Head of caudate nucleus (tissue), 42 donors: ENCODE measurements around the gene DMKN.

Experiments used
- DNase-seq, 42 donors: peaks; one replicate each; pipeline versions ENCODE4 v3.0.0 to v3.0.0-alpha.2; 2020 to 2021; ENCODE audit warnings: mixed read lengths in 7 of 42
- intact Hi-C: fragments of 100-400 bp; cut with DNase I; formaldehyde crosslinking; loops from one replicate; pipeline ENCODE4 v1.15.0; 2022

DMKN gene

DNA sequence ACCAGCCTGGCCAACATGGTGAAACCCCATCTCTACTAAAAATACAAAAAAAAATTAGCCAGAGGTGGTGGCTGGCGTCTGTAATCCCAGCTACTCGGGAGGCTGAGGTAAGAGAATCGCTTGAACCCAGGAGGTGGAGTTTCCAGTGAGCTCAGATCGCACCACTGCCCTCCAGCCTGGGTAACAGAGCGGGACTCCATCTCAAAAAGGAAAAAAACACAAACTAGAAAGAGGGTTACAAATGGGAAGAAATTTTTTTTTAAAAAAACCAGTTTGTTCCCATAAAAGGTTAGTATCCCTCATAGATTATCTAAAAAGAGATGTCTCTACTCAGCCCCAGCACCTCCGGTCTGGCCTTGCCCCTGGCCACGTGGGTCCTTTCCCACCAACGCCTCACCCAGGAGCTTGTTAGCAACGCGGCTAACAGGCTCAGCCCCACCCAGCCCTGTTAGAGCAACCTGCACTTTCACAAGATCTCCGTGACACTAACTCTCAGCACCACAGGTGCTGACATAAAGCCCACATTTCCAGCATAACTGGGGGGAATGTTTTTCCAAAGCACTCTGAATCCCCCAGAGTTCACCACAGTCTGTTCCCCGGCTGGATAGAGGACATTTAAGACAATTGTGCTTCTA is 4.3 kb downstream of the DMKN start:
- peak in 39 of 42 donors; percentile 30 to 90 (median 61) for DNase-seq
- intact Hi-C loops = no loop called here

GRCh38 chr19:35508129-35508528 is 5.3 kb downstream of the DMKN start:
- intact Hi-C loops = no loop called here
- DNase-seq = no peak

GRCh38 chr19:35507561-35507960 is 5.9 kb downstream of the DMKN start:
- no peak for DNase-seq
- intact Hi-C loops = no loop called here

DNA sequence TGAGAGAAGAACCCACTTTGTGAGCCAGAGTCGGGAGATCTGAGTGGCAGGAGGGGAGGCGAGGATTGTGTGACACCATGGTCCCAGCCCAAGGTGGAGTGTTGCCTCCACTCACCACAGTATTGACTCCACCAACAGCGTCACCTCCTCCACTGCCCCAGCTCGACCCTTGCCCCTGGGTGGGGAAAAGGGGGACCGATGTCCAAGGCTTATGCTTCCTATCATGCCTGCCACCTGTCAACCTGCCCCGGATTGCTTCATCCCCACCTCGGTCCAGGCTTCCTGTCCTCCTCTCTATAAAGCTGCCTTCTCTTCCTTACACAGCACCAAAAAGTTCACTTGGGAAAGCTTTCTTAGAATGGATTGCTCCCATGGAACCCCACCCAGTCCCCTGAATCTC is 7.4 kb downstream of the DMKN start:
- intact Hi-C loops = no loop called here
- no peak for DNase-seq

- no peak for DNase-seq
- intact Hi-C loops = no loop called here
These were observed 10.7 kb downstream of the DMKN start for GRCh38 chr19:35502751-35503150.

DNA sequence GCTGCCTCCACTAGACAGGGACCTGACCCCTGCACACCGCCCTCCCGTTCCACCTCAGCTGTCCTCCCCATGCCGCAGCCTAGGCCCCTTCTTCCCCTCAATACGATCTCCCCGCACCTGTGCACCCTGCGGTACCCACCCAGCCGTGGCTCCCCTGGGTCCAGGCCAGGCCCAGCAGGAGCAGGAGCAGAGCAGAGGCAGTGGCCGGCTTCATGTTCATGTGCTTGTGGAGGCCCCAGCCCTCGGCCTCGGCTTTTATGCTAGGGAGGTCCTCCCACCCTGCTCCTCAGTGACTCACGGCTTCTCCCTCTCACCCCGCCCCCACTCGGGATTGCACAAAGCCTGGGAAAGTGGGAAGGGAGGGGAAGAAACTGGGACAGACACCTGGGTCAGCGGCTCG is 11.8 kb downstream of the DMKN start:
- peak; percentile 41 to 94 (median 77) for DNase-seq
- intact Hi-C loops = no loop called here

DNA sequence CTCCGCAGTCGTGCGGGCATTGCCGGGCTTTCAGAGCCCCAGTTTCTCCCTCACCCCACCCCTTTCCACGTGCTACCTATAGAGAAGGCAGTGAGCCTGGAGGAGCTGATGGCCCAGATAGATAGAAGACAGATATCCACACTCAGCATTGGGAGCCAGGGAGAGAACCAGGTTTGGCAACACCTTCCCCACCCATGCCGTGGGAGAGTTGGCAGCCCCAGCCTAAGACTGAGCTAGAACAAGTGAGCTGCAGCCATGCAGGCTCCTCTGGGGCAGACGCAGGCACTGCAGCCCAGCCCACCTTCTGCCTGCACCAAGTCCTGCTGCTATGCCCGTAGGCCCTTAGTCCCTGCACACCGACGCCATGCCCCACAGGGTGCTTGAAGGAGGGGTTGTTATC is 12.8 kb downstream of the DMKN start:
- intact Hi-C loops = no loop called here

DNA sequence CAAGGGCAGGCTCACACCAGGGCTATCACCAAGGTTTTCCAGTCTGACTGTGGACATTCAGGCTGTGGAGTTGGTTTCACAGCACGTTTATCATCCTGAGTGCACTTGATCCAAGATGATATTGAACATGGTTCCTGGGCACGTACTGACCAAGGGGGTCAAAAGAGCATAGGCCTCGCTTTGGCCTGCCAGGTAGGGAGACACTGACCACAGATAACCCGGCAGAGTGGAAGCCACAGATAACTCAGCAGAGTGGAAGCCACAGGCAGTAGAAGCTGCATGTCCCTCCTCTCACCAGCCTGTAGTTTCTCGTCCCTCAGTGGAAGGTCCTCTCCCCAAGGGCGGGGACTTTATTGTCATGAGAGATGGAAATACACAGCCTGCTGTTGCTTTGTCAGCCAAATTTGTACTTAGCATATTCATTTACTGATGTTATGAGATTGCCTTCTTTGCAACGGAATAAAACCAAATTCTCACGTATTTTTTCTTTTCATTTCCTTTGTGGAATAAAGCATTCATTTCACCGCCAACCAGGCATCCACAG is 14.4 kb downstream of the DMKN start:
- intact Hi-C loops = loop anchor here (5.0 to 10.0 kb wide), 2 partner anchors 147 to 214 kb away; partner anchors contain the start of gene HAMP
- DNase-seq = no peak

More for the DNA sequence above, 12.8 kb downstream of the DMKN start:
- peak in 27 of 42 donors; percentile 7 to 79 (median 44) for DNase-seq

DNA sequence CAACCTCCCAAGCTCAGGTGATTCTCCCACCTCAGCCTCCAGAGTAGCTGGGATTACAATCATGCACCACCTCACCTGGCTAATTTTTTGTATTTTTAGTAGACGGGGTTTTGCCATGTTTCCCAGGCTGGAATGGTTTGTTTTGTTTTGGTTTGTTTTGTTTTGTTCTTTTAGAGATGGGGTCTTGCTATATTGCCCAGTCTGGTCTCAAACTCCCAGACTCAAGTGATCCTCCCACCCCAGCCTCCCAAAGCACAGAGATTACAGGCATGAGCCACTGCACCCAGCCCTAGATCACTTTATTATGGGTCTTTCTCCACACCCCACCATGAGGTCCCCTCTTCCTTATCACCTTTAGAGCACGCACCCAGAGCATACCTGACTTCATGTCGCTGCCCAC is 15.2 kb downstream of the DMKN start:
- no peak for DNase-seq
- intact Hi-C loops = loop anchor here (5.0 to 10.0 kb wide), 2 partner anchors 146 to 213 kb away; partner anchors contain the start of gene HAMP

DNA sequence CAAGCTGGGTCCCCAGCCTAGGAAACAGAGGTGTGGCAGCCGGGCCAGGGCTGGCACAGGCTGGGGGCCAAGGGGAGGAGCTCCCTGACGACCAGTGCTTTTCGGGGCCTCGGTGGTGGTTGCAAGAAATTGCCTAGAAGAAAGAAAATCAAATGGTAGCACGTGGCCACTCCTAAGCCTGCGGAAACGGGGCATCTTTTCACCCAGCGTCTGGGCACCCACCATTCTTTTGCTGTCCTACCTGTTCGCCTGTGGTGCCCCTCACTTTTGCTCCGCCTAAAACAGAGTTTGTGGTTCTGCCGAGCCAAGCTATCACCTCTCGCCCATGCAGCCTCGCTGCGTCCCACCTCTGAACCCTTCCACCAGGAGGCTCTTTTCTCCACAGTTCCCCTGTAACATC is 16.0 kb downstream of the DMKN start:
- intact Hi-C loops = loop anchor here (5.0 to 10.0 kb wide), 2 partner anchors 145 to 213 kb away; partner anchors contain the start of gene HAMP
- no peak for DNase-seq

GRCh38 chr19:35495107-35496064 is 18.1 kb downstream of the DMKN start:
- intact Hi-C loops = loop anchor here (5.0 to 10.0 kb wide), 2 partner anchors 143 to 211 kb away; partner anchors contain the start of gene HAMP
- peak; percentile 45 to 93 (median 80) for DNase-seq

DNA sequence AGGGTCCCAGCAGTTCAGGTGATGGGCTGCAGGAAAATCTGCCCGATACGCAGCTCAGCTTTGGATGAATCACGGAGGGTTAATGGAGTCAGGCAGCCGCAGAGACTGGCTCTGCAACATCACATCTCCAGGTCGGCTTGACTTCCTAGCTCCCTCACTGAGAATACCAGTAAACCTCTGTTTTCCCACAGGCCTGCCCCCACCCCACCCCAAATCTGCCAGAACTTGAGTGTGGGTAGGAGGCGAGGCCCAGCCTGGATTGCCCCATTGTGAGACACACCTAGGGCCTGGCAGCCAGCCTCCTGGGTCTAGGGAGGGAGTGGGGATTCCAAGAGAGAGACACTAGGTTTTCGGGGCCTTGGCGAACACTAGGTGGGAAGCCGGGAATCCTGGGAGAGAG is 19.5 kb downstream of the DMKN start:
- DNase-seq = no peak
- intact Hi-C loops = loop anchor here (10.0 kb wide), 1 partner anchor 209 kb away; the partner anchor contains the start of gene HAMP

DNA sequence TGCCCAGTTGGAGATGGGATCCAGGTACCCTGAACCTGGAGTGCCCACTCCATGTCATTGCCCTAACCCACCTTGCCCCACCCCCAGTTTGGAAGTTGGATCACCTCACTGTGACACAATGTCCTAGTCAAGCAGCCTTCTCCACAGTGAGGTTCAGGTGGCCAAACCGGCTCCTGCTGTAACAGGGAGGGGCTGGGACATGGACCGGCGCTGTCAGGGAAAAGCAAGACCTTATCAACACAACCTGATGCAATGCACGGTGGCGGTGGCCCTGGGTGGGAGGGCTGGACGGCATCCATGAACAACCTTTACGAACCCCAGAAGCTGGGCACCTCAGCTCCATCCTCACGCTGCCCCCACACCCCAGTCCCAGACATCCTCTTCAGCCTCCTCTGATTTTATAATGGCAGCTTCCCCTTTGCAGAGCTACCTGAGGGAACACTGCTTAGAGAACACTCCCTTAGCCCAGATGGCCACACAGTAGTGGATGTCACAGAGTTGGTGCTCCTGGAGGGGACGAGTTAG is 21.6 kb downstream of the DMKN start:
- no peak for DNase-seq
- intact Hi-C loops = loop anchor here (10.0 kb wide), 1 partner anchor 207 kb away; the partner anchor contains the start of gene HAMP

DNA sequence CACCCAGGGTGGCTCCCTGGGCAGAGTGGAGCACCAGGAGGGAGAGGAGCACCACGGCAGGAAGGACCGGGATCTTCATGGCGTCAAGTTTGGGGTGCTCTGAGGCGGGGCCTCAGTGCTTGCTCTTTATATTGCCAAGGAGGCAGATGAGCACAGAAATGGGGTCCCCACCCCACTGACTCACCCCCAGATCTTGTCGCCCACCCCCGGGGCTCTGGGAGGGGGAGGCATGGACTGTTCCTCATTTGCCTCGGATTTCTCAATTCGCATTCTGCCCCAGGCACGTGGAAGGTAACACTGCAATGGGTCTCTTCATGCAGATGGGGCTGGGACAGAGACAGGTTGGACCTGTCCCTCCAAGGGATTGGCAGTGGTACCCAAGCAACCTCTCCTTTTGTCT is 23.1 kb downstream of the DMKN start, which contains the start of gene KRTDAP:
TSS of gene KRTDAP (minus strand) at position 101 of the 400 bp plus-strand sequence. CDS start at position 79, 22 bp downstream.
- DNase-seq = no peak
- intact Hi-C loops = loop anchor here (10.0 kb wide), 1 partner anchor 206 kb away; the partner anchor contains the start of gene HAMP

DNA sequence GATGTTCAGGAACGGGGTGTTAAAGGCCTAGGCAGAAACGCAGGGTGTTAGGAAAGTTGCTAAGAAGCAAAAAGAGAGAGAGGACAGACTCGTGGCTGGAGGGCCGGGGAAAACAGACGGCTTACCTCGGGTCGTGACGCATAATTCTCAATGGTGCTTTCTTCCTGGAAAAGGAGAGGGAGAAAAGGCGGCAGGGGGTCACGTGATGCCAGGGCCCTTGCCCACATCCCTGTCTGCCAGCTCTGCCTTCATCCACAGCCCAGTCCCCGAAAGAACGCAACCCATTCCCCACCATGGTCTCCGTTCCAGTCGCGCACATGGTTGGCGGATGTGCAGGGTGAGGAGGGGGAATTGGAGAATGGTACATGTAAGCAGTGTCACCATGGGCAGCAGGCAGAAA is 24.8 kb downstream of the DMKN start:
- no peak for DNase-seq
- intact Hi-C loops = no loop called here

DNA sequence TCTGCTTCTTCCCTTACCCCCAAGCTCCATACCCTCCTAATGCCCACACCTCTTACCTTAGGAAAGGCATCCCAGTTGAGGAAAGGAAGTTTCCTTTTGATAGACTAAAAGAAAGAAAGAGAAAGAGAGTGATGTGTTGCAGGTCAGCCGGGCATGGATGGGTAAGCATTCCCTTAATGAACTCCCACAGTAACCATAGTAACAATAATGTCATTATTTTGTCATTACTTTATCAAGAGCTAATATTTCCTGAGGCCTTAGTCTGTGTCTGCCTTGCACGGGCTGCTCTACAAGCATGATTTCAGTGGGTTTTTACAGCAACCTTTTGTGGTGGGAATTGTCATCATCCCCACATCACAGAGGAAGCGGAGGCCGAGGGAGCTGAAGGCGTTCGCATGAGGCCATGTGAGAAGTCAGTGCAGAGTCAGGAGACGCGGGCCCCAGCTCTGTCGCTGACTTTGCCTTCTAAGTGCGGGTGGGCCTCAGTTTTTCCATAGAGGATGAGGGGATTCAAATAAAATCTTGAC is 25.7 kb downstream of the DMKN start:
- intact Hi-C loops = no loop called here
- DNase-seq = no peak

DNA sequence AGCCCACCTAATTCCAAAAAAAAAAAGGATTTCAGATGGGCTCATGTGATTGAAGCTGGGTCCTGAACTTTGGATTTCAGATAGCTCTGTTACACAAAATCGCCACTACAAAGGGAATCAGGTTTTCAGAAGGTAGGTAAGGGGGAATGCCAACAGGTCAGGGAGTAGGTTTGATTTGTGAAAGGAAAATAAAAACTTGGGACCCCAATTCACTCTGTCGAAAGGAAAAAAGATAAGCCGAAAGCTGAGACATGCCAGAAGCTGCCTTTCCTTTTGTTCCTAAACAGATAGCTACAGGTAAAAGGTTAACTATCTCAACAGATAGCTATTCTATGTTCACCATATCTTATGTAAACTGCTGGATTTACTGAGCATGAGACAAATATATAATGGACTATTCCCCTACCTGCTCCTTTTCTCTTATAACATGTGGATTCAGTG is 27.2 kb downstream of the DMKN start:
- intact Hi-C loops = no loop called here
- DNase-seq = no peak

GRCh38 chr19:35484252-35485036 is 29.0 kb downstream of the DMKN start:
- intact Hi-C loops = no loop called here
- DNase-seq = no peak
